ENCODE data around the gene RPL11.
A peak's percentile ranks its signal among the peaks of the same experiment; 100 is the strongest.
"Not testable (repeated sequence)": the region's sequence is repeated elsewhere in the genome, so short reads cannot be mapped to it uniquely, and the experiment has no call there.

Gene RPL11

GRCh38 chr1:23684415-23684814, 7.2 kb upstream of the RPL11 start:
- no peak overlapping the region for H3K4me3 ChIP-seq (replicated peaks; ENCODE audit: low read depth, low read length)
- TF ChIP-seq, protein P1, sequence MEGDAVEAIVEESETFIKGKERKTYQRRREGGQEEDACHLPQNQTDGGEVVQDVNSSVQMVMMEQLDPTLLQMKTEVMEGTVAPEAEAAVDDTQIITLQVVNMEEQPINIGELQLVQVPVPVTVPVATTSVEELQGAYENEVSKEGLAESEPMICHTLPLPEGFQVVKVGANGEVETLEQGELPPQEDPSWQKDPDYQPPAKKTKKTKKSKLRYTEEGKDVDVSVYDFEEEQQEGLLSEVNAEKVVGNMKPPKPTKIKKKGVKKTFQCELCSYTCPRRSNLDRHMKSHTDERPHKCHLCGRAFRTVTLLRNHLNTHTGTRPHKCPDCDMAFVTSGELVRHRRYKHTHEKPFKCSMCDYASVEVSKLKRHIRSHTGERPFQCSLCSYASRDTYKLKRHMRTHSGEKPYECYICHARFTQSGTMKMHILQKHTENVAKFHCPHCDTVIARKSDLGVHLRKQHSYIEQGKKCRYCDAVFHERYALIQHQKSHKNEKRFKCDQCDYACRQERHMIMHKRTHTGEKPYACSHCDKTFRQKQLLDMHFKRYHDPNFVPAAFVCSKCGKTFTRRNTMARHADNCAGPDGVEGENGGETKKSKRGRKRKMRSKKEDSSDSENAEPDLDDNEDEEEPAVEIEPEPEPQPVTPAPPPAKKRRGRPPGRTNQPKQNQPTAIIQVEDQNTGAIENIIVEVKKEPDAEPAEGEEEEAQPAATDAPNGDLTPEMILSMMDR (IDR thresholded peaks at IDR 0.05; ENCODE audit: low read depth, low read length, missing control alignments), result no peak
- DNase-seq (ENCODE audit: extremely low read depth, low read depth), result no peak

- not testable (repeated sequence) for H3K4me3 ChIP-seq (replicated peaks; ENCODE audit: low read depth, low read length); DNase-seq (ENCODE audit: extremely low read depth, low read depth)
Measured at GRCh38 chr1:23685197-23685596, 6.4 kb upstream of the RPL11 start.

DNA sequence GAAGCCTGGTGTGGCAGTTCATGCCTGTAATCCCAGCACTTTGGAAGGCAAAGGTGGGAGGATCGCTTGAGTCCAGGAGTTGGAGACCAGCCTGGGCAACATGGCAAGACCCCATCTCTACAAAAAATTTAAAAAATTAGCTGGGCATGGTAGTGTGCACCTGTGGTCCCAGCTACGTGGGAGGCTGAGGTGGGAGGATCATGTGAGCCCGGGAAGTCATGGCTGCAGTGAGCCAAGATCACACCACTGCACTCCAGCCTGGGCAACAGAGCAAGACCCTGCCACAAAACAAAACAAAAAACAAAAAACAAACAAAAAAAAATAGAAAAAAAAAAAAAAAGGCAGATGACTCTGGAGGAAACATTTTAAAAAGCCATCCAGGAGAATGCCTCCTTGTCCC, 3.9 kb upstream of the RPL11 start:
- DNase-seq (ENCODE audit: extremely low read depth, low read depth); H3K4me3 ChIP-seq (replicated peaks; ENCODE audit: low read depth, low read length): not testable (repeated sequence)

GRCh38 chr1:23688281-23688680, 3.3 kb upstream of the RPL11 start:
- DNase-seq (ENCODE audit: extremely low read depth, low read depth); H3K4me3 ChIP-seq (replicated peaks; ENCODE audit: low read depth, low read length): not testable (repeated sequence)

GRCh38 chr1:23692308-23692871, 784 bp downstream of the RPL11 start:
- no peak for DNase-seq (ENCODE audit: extremely low read depth, low read depth)
- TF ChIP-seq, protein P1 (IDR thresholded peaks at IDR 0.05; ENCODE audit: low read depth, low read length, missing control alignments), result no peak
- H3K4me3 ChIP-seq (replicated peaks; ENCODE audit: low read depth, low read length), result peak overlapping the region; percentile 88

DNA sequence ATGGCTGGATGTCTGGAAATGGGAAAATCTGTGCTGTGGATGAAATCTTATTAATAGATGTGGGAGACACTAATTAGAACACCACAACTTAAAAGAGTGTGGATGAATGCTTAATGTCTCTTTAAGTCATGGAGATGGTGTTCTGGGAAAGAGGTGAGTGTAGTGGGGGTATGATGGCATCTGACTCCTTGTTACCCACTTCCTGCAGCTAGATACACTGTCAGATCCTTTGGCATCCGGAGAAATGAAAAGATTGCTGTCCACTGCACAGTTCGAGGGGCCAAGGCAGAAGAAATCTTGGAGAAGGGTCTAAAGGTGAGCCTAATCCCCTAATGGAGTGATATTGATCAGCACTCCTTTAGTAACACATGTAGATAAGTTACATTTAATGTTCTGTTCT, 2.0 kb downstream of the RPL11 start:
- DNase-seq (ENCODE audit: extremely low read depth, low read depth), result no peak
- TF ChIP-seq, protein P1 (IDR thresholded peaks at IDR 0.05; ENCODE audit: low read depth, low read length, missing control alignments), result no peak
- H3K4me3 ChIP-seq (replicated peaks; ENCODE audit: low read depth, low read length), result peak overlapping the region; percentile 88

GRCh38 chr1:23694371-23694770, 2.8 kb downstream of the RPL11 start:
- DNase-seq (ENCODE audit: extremely low read depth, low read depth), result no peak
- peak overlapping the region; percentile 88 for H3K4me3 ChIP-seq (replicated peaks; ENCODE audit: low read depth, low read length)
- TF ChIP-seq, protein P1 (IDR thresholded peaks at IDR 0.05; ENCODE audit: low read depth, low read length, missing control alignments), result no peak

DNA sequence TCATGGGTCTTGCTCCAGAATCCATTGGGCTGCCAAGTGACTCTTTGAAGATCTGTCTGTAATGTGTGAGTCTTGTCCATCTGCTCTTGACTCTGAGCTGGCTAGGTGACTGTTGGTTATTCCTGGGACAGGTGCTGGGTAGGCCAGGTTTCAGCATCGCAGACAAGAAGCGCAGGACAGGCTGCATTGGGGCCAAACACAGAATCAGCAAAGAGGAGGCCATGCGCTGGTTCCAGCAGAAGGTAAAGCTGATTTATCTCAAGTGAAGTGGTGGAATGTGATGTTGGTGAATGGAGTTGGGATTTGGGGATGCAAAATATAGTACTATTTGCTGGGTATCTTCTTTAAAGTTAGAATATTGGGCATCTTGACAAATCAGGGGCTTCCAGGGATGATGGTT, 4.1 kb downstream of the RPL11 start:
- TF ChIP-seq, protein P1 (IDR thresholded peaks at IDR 0.05; ENCODE audit: low read depth, low read length, missing control alignments), result no peak
- H3K4me3 ChIP-seq (replicated peaks; ENCODE audit: low read depth, low read length), result peak overlapping the region; percentile 88
- no peak for DNase-seq (ENCODE audit: extremely low read depth, low read depth)
